ENCODE measurements around the gene RTN3. TPM values are rescaled to one million over a fixed set of nuclear protein-coding genes. Genes with fewer than 3 reads are reported as not detected.

RTN3 gene
- total RNA-seq, 4 donors from 2014 or later: 155 to 232 (median 209) TPM

DNA sequence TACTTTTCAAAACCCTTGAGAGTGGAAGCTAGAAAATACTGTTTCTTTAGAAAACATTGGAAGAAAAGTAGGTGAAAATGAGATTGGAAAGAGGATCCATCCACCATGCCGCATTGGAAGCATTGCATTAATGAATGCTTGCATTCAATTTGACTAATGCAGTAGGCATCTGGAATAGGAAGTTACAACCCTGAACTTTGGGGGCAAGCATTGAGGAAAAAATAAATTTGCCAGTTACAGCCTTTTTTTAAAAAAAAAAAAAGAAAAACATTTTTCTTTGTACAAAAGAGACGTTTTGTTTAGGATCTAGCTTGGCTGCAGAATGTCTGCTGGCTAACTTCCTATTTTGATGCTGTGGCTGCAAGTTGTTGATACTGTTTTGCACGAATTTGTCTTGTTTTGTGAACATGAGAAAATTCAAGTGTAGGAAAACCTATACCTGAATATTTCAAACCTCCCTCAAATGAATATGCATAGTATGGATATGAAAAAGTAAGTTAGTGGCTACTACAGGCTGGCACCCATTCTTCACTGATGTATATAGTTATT is 28.1 kb downstream of the RTN3 start:
- Histone ChIP-seq H3K36me3 (no peaks in the 10 kb centered on the region), H3K27ac (no peak overlapping the region), H3K4me1 (peaks cover 38 to 41% of the 10 kb centered on the region in 2 donors), H3K4me3 (replicated peaks in 1 of 3) (no peak overlapping the region), H3K27me3 (no peaks in the 10 kb centered on the region), H3K9me3 (no peaks in the 10 kb centered on the region)
- DNase-seq: no peak
- TF ChIP-seq, protein P1, sequence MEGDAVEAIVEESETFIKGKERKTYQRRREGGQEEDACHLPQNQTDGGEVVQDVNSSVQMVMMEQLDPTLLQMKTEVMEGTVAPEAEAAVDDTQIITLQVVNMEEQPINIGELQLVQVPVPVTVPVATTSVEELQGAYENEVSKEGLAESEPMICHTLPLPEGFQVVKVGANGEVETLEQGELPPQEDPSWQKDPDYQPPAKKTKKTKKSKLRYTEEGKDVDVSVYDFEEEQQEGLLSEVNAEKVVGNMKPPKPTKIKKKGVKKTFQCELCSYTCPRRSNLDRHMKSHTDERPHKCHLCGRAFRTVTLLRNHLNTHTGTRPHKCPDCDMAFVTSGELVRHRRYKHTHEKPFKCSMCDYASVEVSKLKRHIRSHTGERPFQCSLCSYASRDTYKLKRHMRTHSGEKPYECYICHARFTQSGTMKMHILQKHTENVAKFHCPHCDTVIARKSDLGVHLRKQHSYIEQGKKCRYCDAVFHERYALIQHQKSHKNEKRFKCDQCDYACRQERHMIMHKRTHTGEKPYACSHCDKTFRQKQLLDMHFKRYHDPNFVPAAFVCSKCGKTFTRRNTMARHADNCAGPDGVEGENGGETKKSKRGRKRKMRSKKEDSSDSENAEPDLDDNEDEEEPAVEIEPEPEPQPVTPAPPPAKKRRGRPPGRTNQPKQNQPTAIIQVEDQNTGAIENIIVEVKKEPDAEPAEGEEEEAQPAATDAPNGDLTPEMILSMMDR (IDR thresholded peaks at IDR 0.05): no peak
- no peak for TF ChIP-seq POLR2A (IDR thresholded peaks at IDR 0.05)
- intact Hi-C loops (cut with DNase I): no loop called here
- WGBS, 2 donors: 33 to 41% methylated on average over 3 of the region's 3 CpGs

DNA sequence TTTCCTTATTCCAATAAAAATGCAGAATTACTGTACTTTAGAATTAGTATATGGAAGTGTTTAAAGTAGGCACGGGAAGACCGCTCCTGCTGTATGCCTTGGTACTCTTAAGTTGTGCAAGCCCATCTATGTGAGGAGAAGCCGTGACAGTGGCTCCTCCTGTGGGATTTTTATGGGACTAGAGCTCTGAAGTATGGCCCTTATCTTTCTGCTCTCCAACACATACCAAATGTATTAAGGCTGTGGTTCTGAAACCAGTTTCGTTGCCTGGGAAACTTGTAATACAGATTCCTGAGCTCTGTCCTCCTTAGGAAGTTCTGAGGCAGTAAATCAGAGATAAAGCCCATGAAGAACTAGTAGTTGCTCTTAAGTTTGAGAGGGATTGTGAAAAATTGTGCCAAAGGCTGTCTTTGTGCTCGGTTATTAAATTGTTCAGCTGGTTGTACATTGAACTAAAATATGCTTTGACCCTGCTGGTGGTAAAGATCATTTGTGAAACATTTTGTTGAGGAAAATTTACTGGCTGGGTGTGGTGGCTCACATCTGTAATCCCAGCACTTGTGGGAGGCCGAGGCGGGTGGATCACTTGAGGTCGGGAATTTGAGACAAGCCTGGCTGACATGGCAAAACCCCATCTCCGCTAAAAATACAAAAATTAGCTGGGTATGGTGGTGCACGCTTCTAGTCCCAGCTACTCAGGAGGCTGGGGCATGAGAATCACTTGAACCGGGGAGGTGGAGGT is 29.3 kb downstream of the RTN3 start:
- TF ChIP-seq POLR2A (IDR thresholded peaks at IDR 0.05): no peak
- TF ChIP-seq, protein P1 (IDR thresholded peaks at IDR 0.05): peak in 1 of 6 experiments; percentile 9
- H3K4me1 ChIP-seq: peaks cover 32 to 34% of the 10 kb centered on the region in 2 donors
- H3K27me3 ChIP-seq: no peaks in the 10 kb centered on the region
- DNase-seq: no peak
- H3K27ac ChIP-seq: peak overlapping the region in 2 of 3 donors; percentile 10 to 31
- no peak overlapping the region for H3K4me3 ChIP-seq (replicated peaks in 1 of 3)
- no peaks in the 10 kb centered on the region for H3K9me3 ChIP-seq
- 76 to 86% methylated on average over 11 of the region's 11 CpGs for WGBS, 2 donors
- H3K36me3 ChIP-seq: no peaks in the 10 kb centered on the region
- intact Hi-C loops (cut with DNase I): no loop called here

DNA sequence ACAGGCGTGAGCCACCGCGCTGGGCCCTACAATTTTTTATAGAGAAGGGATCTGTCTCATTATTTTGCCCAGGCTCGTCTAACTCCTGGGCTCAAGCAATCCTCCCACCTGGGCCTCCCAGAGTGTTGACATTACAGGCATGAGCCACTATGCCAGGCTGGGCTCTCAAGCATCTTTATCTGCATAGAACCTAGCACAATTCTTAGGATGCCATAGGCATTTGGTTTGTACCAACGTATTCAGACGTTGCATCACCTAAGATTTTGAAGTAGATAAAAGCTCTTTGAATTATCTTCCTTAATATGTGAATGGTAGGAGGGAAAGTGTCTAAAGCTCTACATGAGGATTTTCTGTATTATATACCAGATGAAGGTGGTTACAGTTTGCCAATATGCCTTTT is 30.5 kb downstream of the RTN3 start:
- intact Hi-C loops (cut with DNase I): no loop called here
- TF ChIP-seq, protein P1 (IDR thresholded peaks at IDR 0.05): no peak
- no peak for TF ChIP-seq POLR2A (IDR thresholded peaks at IDR 0.05)
- Histone ChIP-seq H3K4me1 (peaks cover 31 to 33% of the 10 kb centered on the region in 2 donors), H3K27ac (no peak overlapping the region), H3K27me3 (no peaks in the 10 kb centered on the region), H3K36me3 (no peaks in the 10 kb centered on the region), H3K4me3 (replicated peaks in 1 of 3) (no peak overlapping the region), H3K9me3 (no peaks in the 10 kb centered on the region)
- DNase-seq: no peak
- 91 to 92% methylated on average over 6 of the region's 6 CpGs for WGBS, 2 donors

DNA sequence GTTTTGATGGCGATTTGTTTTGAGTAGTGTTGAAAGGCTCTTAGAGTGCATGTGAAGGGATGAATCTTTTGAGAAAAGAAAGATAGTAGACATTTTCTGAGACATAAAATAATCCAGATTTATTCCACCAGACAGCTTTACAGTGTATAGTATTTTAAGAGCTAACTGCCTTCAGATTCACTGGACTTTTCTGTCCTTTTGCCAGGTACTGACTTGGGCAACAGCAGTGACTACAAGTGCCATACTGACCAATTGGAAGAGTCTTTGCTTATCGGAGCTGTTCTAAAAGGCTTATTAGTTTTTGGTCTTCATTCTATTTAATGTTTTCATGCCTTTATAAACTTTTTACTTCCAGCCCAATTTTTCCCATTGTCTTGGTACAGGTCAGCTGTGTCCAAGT is 32.5 kb downstream of the RTN3 start:
- peaks cover 26 to 31% of the 10 kb centered on the region in 2 donors for H3K4me1 ChIP-seq
- H3K4me3 ChIP-seq (replicated peaks in 1 of 3): no peak overlapping the region
- no peaks in the 10 kb centered on the region for H3K27me3 ChIP-seq
- no peak for DNase-seq
- H3K27ac ChIP-seq: no peak overlapping the region
- TF ChIP-seq, protein P1 (IDR thresholded peaks at IDR 0.05): no peak
- TF ChIP-seq POLR2A (IDR thresholded peaks at IDR 0.05): no peak
- no peaks in the 10 kb centered on the region for H3K9me3 ChIP-seq
- WGBS, 2 donors: 67 to 70% methylated on average over 2 of the region's 2 CpGs
- H3K36me3 ChIP-seq: no peaks in the 10 kb centered on the region
- intact Hi-C loops (cut with DNase I): no loop called here

DNA sequence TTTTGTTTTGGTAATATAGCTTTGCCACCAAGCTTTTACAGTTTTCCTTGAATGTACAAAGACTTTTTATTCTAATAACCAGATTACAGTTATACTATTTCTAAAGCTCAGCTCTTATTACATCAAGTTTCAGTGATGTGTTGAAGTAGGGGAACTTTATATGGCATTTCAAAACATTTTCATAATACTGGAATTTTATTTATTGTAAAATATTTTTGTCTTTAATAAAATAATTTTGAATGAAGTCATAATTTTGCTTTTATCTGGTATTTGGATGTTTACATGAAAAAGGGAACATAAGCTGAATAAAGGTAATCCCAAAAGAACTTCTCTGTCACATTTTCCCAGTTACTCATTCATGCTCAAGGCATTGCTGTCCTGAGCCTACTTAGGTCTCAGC is 34.7 kb downstream of the RTN3 start:
- no peak for DNase-seq
- no peaks in the 10 kb centered on the region for H3K36me3 ChIP-seq
- H3K27me3 ChIP-seq: no peaks in the 10 kb centered on the region
- intact Hi-C loops (cut with DNase I): no loop called here
- no peak overlapping the region for H3K4me3 ChIP-seq (replicated peaks in 1 of 3)
- TF ChIP-seq, protein P1 (IDR thresholded peaks at IDR 0.05): no peak
- no peak for TF ChIP-seq POLR2A (IDR thresholded peaks at IDR 0.05)
- H3K27ac ChIP-seq: peak overlapping the region in 1 of 3 donors; percentile 4
- peaks cover 19 to 25% of the 10 kb centered on the region in 2 donors for H3K4me1 ChIP-seq
- no peaks in the 10 kb centered on the region for H3K9me3 ChIP-seq

Measured in thyroid gland (tissue), 4 donors.